ENCODE measurements around the gene NRP2. TPM values are rescaled to one million over a fixed set of nuclear protein-coding genes. Genes with fewer than 3 reads are reported as not detected.

Gene NRP2
- total and polyA plus RNA-seq, 2 of the 13 experiments (the other 11 are each of a cell fraction or from before 2014, with no cell fraction given): 0.65 to 1.4 TPM

- no peaks in the 10 kb centered on the region for H3K79me2 ChIP-seq (ENCODE audit: insufficient read depth, low read length)
- in situ Hi-C loops (cut with HindIII; ENCODE audit: extremely low pct_ligation_motif_present, low pct_unique_long_range_greater_than_20kb) (no loop called here), intact Hi-C loops (cut with micrococcal nuclease; ENCODE audit: unreplicated experiment) (no loop called here)
- no peak overlapping the region for H3K27ac ChIP-seq (ENCODE audit: extremely low read length, insufficient read depth, low read length)
- no peaks in the 10 kb centered on the region for H3K4me1 ChIP-seq (ENCODE audit: insufficient read depth, low read length)
- no peaks in the 10 kb centered on the region for H3K9me3 ChIP-seq (ENCODE audit: low read length)
- no peak for FAIRE-seq
- ChIA-PET POLR2A (no interaction called here), CTCF (ENCODE audit: low intra/inter-chr PET ratio, low total read pairs) (no interaction called here)
- no TSS peak for BruUV-seq (replicated peaks)
- no peak overlapping the region for H2AFZ ChIP-seq (ENCODE audit: low read length)
- H3K4me2 ChIP-seq (ENCODE audit: low read depth, low read length): no peak overlapping the region
- no peaks in the 10 kb centered on the region; a peak in 1 of 5 replicates for H3K27me3 ChIP-seq (ENCODE audit: control insufficient read depth in 1 of 2, insufficient read depth in 2 of 2, low read length in 2 of 2)
- ATAC-seq: no peak
- no peaks in the 10 kb centered on the region for H4K20me1 ChIP-seq (ENCODE audit: insufficient read depth, low read length)
- DNase-seq (ENCODE audit: low spot score): no peak
- no peak overlapping the region for H3K4me3 ChIP-seq (replicated peaks in 1 of 3; ENCODE audit: insufficient read depth in 1 of 3, low read depth in 2 of 3, low read length in 3 of 3)
- H3K9ac ChIP-seq (ENCODE audit: insufficient read depth, low read depth, low read length): no peak overlapping the region
- no peaks in the 10 kb centered on the region for H3K36me3 ChIP-seq (replicated peaks in 1 of 2; ENCODE audit: control insufficient read depth in 1 of 2, insufficient read depth in 2 of 2, low read length in 2 of 2)
- TF ChIP-seq ARID4A (CRISPR knock-in tag; IDR thresholded peaks at IDR 0.05; ENCODE audit: borderline replicate concordance) (no peak), ZNF142 (CRISPR knock-in tag; IDR thresholded peaks at IDR 0.05) (no peak), SNAPC2 (CRISPR knock-in tag; IDR thresholded peaks at IDR 0.05) (no peak), ERF (CRISPR knock-in tag; IDR thresholded peaks at IDR 0.05) (no peak), ZFP36L2 (CRISPR knock-in tag; IDR thresholded peaks at IDR 0.05) (no peak), XRCC5 (optimal IDR thresholded peaks at IDR 0.05; ENCODE audit: low read length) (no peak), TRIM24 (CRISPR knock-in tag; IDR thresholded peaks at IDR 0.05) (no peak), REST (IDR thresholded peaks at IDR 0.05; ENCODE audit: borderline replicate concordance in 1 of 2, low read depth in 1 of 2, low read length in 2 of 2) (no peak), ZNF333 (CRISPR knock-in tag; IDR thresholded peaks at IDR 0.05; ENCODE audit: borderline replicate concordance) (no peak), SOX13 (IDR thresholded peaks at IDR 0.05) (no peak), SOX13 (CRISPR knock-in tag; conservative IDR thresholded peaks at IDR 0.05 in 1 of 2, IDR thresholded peaks at IDR 0.05 in 1 of 2) (no peak), ZNF547 (CRISPR knock-in tag; IDR thresholded peaks at IDR 0.05) (no peak)
These were observed 80.6 kb downstream of the NRP2 start for GRCh38 chr2:205762881-205763280.
